HFF-Myc (cell line): ENCODE results near the gene PABPN1L.

Experiments used
- DNase-seq: peaks from one replicate; pipeline ENCODE4 v3.0.0-alpha.2; 2011; ENCODE audit warnings: low read depth; ENCODE audit errors: extremely low read depth
- H3K4me3 ChIP-seq: replicated peaks from 2 replicates; pipeline ENCODE4 v1.5.1; 2011; ENCODE audit warnings: low read depth, mild to moderate bottlenecking, control low read depth, low read length
- TF ChIP-seq, protein P1 (sequence below): IDR thresholded peaks from 2 replicates; pipeline ENCODE4 v1.5.1; 2012; ENCODE audit warnings: mild to moderate bottlenecking, low read depth, low read length, control low read depth; ENCODE audit errors: missing control alignments

Gene PABPN1L

DNA sequence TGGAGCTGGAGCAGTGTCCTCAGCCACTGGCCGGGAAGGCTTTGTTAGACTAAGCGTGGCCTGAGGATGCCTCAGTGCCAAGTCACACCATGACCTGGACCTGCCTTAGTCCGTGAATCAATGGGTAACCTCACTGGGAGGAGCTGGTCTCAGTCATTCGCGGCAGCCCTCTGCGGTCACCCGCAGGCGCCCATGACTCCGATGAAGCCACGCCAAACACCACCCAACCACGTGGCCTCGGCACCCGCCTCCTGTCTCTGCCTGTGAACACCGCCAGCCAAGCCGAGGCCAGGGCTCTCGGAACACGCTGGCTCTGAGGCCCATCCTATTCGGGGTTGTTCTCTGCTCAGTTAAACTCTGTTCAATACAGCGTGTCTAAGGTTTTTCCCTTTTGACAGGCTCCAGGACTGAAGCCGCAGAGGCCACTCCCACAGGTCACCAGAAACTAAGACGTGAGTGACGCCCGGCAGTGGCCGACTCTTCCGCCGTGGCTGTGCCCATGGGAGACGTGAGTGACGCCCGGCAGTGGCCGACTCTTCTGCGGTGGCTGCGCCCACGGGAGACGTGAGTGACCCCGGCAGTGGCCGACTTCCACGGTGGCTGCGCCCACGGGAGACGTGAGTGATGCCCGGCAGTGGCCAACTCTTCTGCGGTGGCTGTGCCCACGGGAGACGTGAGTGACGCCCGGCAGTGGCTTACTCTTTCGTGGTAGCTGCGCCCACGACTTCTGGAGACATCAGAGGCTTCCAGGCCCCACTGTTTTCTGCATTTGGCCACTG, 16.8 kb upstream of the PABPN1L start:
- H3K4me3 ChIP-seq: no peak overlapping the region
- TF ChIP-seq, protein P1, sequence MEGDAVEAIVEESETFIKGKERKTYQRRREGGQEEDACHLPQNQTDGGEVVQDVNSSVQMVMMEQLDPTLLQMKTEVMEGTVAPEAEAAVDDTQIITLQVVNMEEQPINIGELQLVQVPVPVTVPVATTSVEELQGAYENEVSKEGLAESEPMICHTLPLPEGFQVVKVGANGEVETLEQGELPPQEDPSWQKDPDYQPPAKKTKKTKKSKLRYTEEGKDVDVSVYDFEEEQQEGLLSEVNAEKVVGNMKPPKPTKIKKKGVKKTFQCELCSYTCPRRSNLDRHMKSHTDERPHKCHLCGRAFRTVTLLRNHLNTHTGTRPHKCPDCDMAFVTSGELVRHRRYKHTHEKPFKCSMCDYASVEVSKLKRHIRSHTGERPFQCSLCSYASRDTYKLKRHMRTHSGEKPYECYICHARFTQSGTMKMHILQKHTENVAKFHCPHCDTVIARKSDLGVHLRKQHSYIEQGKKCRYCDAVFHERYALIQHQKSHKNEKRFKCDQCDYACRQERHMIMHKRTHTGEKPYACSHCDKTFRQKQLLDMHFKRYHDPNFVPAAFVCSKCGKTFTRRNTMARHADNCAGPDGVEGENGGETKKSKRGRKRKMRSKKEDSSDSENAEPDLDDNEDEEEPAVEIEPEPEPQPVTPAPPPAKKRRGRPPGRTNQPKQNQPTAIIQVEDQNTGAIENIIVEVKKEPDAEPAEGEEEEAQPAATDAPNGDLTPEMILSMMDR: no peak
- no peak for DNase-seq

DNA sequence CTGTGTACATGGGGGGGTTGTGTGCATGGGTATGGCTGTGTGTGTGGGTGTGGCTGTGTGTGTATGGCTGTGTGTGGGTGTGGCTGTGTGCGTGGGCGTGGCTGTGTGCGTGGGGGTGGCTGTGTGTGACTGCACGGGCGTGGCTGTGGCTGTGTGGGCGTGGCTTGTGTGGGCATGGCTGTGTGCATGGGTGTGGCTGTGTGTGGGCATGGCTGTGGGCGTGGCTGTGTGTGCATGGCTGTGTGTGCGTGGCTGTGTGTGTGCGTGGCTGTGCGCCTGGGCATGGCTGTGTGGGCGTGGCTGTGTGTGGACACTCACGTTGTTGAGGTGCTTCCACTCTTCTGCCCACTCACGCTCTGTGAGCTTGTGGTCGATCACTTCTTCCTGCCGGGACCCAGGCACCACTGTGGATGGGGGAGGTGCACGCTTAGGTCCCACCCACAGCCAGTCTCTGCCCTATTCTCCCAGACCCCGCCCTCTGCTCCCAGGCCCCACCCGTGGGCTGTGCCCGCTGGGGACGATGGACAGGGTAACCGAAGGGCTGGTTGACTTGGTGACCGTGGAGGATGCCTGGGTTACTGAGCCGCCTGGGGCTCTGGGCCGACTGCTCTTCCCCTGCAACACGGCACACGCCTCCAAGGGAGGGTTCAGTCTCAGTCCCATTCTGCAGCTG, 16.0 kb upstream of the PABPN1L start:
- no peak overlapping the region for H3K4me3 ChIP-seq
- DNase-seq: no peak
- TF ChIP-seq, protein P1: no peak

DNA sequence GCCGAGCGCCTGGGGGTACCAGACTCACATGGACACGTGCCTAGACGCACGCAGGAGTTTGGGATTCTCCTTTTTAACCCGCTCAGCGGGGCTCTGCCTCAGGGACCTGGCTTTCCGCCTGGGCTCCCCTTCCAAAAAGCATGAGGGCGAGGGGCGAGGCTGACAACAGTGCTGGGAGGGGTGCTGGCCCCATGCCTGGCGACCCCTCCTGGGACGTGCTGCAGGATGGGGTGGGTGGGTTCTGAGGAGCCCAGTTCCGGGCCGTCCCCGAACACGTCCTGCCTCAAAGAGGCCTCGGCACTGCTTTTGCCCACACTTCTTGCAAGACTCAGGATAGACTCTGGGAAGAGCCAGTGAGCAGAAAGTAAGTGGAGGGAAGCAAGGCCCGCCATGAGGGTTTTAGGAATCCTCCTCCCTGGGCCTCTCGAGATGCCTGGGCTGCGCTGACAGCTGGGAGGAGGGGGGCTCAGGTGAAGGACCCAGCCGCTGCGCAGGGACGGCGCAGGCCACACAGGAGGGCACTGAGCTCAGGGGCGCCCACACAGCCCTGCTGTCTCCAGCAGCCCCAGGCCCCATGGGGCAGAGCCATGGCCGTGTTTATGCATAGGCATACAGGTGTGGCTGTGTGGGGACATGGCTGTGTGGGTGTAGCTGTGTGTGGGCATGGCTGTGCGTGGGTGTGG, 15.4 kb upstream of the PABPN1L start:
- TF ChIP-seq, protein P1: no peak
- no peak for DNase-seq
- no peak overlapping the region for H3K4me3 ChIP-seq

DNA sequence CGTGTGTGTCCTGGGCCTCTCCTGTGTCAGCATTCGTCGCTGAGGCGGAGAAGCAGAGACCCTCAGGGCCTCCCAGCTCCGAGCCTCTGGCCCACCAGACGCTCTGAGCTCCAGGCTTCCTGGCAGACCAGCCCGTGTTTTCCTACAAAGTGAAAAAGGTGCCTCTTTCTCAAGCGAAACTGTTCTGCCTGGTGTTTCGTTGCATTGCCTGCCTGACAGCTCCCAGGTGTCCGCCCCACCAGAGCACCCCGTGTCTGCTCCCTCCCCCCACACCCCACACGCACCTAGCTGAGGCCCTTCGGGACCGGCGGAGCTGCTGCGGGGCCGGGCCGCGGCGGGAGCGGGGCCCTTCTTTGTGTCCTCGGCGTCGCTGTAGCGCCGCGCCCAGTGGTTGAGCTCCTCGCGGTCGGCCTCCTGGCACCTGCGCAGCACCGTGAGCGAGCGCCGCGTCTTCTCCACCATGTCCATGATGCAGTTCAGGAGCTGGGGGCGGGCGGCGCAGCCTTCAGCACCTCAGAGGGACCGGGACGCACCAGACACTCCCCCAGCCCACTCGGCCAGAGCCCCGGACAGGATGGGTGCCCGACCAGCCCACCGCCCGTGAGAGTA, 14.7 kb upstream of the PABPN1L start:
- TF ChIP-seq, protein P1: no peak
- DNase-seq: no peak
- H3K4me3 ChIP-seq: no peak overlapping the region

DNA sequence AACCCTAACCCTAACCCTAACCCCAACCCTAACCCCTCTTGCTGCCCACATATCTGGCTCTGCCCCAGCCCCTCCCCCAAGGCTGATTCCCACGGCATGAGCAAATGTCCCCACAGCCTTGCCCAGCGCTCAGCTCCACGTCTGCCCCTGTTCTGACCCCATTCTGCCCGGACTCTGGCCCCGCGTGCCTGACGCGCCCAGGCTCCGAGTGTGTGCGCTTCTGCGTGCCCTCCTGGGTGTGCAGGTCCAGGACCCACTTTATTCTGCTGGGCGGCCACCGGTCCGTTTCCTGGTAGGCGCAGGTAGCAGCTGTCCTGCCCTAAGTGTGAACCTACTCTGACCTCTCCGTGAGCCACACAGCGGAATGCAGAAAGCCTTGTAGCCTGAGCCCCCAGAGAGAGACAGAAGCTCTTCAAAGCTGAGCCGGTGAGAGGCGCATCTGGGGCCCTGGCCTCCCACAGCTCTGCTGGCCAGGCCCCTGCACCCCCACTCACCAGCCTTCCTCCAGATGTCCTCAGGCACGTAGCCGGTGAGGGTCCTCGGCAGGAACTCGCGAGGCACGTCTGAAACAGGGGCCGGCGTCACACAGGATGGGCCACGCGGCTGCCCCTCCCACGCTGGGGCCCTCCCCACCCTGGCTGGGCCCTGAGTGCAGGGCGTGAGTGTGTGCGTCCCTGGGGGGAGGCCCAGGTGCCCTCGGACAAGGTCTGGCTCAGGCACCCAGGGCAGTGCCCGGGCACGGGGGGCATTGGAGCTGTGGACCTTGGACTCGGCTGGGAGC, 14.0 kb upstream of the PABPN1L start:
- TF ChIP-seq, protein P1: no peak
- no peak for DNase-seq

DNA sequence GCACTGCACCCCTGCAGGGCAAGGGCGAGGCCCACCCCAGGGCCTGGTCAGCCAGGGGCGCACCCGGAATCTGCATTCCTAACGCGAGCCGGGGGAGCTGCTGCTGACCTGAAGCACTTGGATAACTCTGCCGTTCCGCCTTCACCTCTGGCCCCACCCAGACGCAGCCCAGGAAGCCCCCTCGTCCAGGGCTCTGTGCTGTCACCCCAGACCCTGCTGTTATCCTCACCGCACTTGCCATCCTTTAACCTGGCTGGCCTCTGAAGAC, 13.3 kb upstream of the PABPN1L start:
- TF ChIP-seq, protein P1: no peak
- DNase-seq: no peak
- no peak overlapping the region for H3K4me3 ChIP-seq

More for the DNA sequence above, 14.0 kb upstream of the PABPN1L start:
- no peak overlapping the region for H3K4me3 ChIP-seq
